Left colon (tissue), 2 donors: ENCODE measurements around the gene SPDYE3. TPM values are rescaled to one million over a fixed set of nuclear protein-coding genes. Genes with fewer than 3 reads are reported as not detected.
"Not testable (repeated sequence)": the region's sequence is repeated elsewhere in the genome, so short reads cannot be mapped to it uniquely, and the experiment has no call there.

ENCODE experiments used
- ATAC-seq: fragments of 200-7000 bp; cut with Tn5 transposase; one replicate; pipeline ENCODE4 v1.9.1; 2020; ENCODE audit warnings: mild to moderate bottlenecking, moderate library complexity
- DNase-seq, 2 donors: peaks; one replicate each; pipeline ENCODE4 v3.0.0-alpha.2; 2020
- intact Hi-C, 2 donors: fragments of 100-400 bp; cut with DNase I in 1 of 2; cut with micrococcal nuclease in 1 of 2; formaldehyde crosslinking; loops; one replicate each; pipeline versions ENCODE4 v1.11.2 to v1.14.0; 2022; cut with DNase I, micrococcal nuclease
- total RNA-seq, 2 donors: library from RNA; stranded (reverse); fragmentation: NEBNext Ultra II Directional; extraction: Animal tissue kit (Norgen Biotek cat#: 25700); gene quantifications; one replicate each; pipeline ENCODE4 v1.2.1, GENCODE V29; 2021
- donor health status: DM: no; HTN: no; CAD: no.
- donor health status: DM: yes; HTN: yes; CAD: no.

The SPDYE3 gene
- total RNA-seq, 2 donors from 2014 or later = not detected

- ATAC-seq = no peak
- DNase-seq = no peak
- intact Hi-C loops = no loop called here
These were observed 57.0 kb downstream of the SPDYE3 start for GRCh38 chr7:100364480-100364879.

GRCh38 chr7:100365998-100366367, 58.5 kb downstream of the SPDYE3 start:
- ATAC-seq, DNase-seq, intact Hi-C loops: not testable (repeated sequence)

- DNase-seq (no peak), ATAC-seq (peak; percentile 6)
- intact Hi-C loops = no loop called here
These were observed 59.1 kb downstream of the SPDYE3 start for GRCh38 chr7:100366411-100367250.

GRCh38 chr7:100367251-100367620, 59.7 kb downstream of the SPDYE3 start:
- DNase-seq = no peak
- no peak for ATAC-seq
- intact Hi-C loops = no loop called here

GRCh38 chr7:100367676-100368613, 60.4 kb downstream of the SPDYE3 start:
- DNase-seq (peak in 1 of 2 donors; percentile 45), ATAC-seq (no peak)
- intact Hi-C loops = no loop called here

- DNase-seq (peak; percentile 59 to 77), ATAC-seq (peak; percentile 37)
- intact Hi-C loops = no loop called here
These were observed 61.6 kb downstream of the SPDYE3 start for GRCh38 chr7:100369105-100369504.

- intact Hi-C loops = no loop called here
- DNase-seq (no peak), ATAC-seq (no peak)
These were observed 62.8 kb downstream of the SPDYE3 start for GRCh38 chr7:100370303-100370702.

- ATAC-seq (no peak), DNase-seq (no peak)
- intact Hi-C loops = no loop called here
These were observed 63.2 kb downstream of the SPDYE3 start for GRCh38 chr7:100370746-100371145.

GRCh38 chr7:100371561-100372171, 64.2 kb downstream of the SPDYE3 start:
- intact Hi-C loops = no loop called here
- ATAC-seq (no peak), DNase-seq (no peak)

Other genes with a start within 250 kb of the SPDYE3 start
- gene ZNF3, start 226.0 kb upstream of the SPDYE3 start, total RNA-seq = 10 to 100 TPM; 34.0 to 37.2 TPM
- 10 to 100 TPM; 59.3 to 65.6 TPM for gene COPS6, start 218.7 kb upstream of the SPDYE3 start, total RNA-seq
- 10 to 100 TPM; 44.7 to 62.1 TPM for gene MCM7, start 206.3 kb upstream of the SPDYE3 start, total RNA-seq
- gene AP4M1, start 206.1 kb upstream of the SPDYE3 start, total RNA-seq = 10 to 100 TPM; 20.2 to 20.8 TPM
- 10 to 100 TPM; 28.7 to 33.1 TPM for gene TAF6, start 188.3 kb upstream of the SPDYE3 start, total RNA-seq
- 1 to 10 TPM; 7.0 to 9.8 TPM for gene CNPY4, start 188.1 kb upstream of the SPDYE3 start, total RNA-seq
- gene MBLAC1, start 180.7 kb upstream of the SPDYE3 start, total RNA-seq = 1 to 10 TPM; 2.7 to 3.9 TPM
- 100 to 1,000 TPM; 224 to 268 TPM for gene LAMTOR4, start 158.8 kb upstream of the SPDYE3 start, total RNA-seq
- 10 to 100 TPM; 54.9 to 62.1 TPM for gene TRAPPC14, start 149.0 kb upstream of the SPDYE3 start, total RNA-seq
- 10 to 100 TPM in 1 of 2 donors, 1 to 10 TPM in 1; 8.0 to 10.9 TPM for gene GAL3ST4, start 139.1 kb upstream of the SPDYE3 start, total RNA-seq
- gene GPC2, start 130.3 kb upstream of the SPDYE3 start, total RNA-seq = 1 to 10 TPM; 4.0 to 5.7 TPM
- gene STAG3, start 129.8 kb upstream of the SPDYE3 start, total RNA-seq = 1 to 10 TPM; 1.2 to 2.0 TPM
- gene PVRIG, start 87.8 kb upstream of the SPDYE3 start, total RNA-seq = 1 to 10 TPM in 1 of 2 donors, not detected in 1; 1.1 TPM
- gene PILRB, start 50.4 kb downstream of the SPDYE3 start, total RNA-seq = 10 to 100 TPM; 36.1 to 45.0 TPM
- 1 to 10 TPM; 1.9 to 5.2 TPM for gene PILRA, start 65.8 kb downstream of the SPDYE3 start, total RNA-seq
- gene ZCWPW1, start 121.0 kb downstream of the SPDYE3 start, total RNA-seq = 1 to 10 TPM; 1.2 to 1.6 TPM
- 10 to 100 TPM; 27.4 to 30.2 TPM for gene MEPCE, start 122.1 kb downstream of the SPDYE3 start, total RNA-seq
- gene PPP1R35, start 128.8 kb downstream of the SPDYE3 start, total RNA-seq = 10 to 100 TPM; 32.6 to 35.3 TPM
- under 1 TPM; 0.31 to 0.39 TPM for gene SPACDR, start 156.6 kb downstream of the SPDYE3 start, total RNA-seq
- gene TSC22D4, start 171.5 kb downstream of the SPDYE3 start, total RNA-seq = 10 to 100 TPM; 45.9 to 57.2 TPM
- under 1 TPM; 0.27 to 0.47 TPM for gene NYAP1, start 176.2 kb downstream of the SPDYE3 start, total RNA-seq
- 10 to 100 TPM; 65.0 to 75.5 TPM for gene AGFG2, start 231.5 kb downstream of the SPDYE3 start, total RNA-seq